Putamen (tissue), 1 donor: ENCODE results near the gene FBXL13.

ENCODE experiments used
- DNase-seq: peaks from one replicate; pipeline ENCODE4 v3.0.0-alpha.2; 2016; ENCODE audit warnings: low spot score

Gene FBXL13

GRCh38 chr7:102896585-102896984 lies 178.0 kb downstream of the FBXL13 start:
- DNase-seq = no peak

- no peak for DNase-seq
Measured at GRCh38 chr7:102895602-102896001, 179.0 kb downstream of the FBXL13 start.

GRCh38 chr7:102892631-102893278 lies 181.8 kb downstream of the FBXL13 start:
- DNase-seq = no peak

GRCh38 chr7:102891693-102892261 lies 182.8 kb downstream of the FBXL13 start:
- DNase-seq = no peak

- no peak for DNase-seq
Measured at GRCh38 chr7:102890971-102891692, 183.5 kb downstream of the FBXL13 start.

GRCh38 chr7:102890292-102890970 lies 184.2 kb downstream of the FBXL13 start:
- DNase-seq = no peak

GRCh38 chr7:102889851-102890250 lies 184.7 kb downstream of the FBXL13 start:
- DNase-seq = no peak

GRCh38 chr7:102888561-102889233 lies 185.9 kb downstream of the FBXL13 start:
- DNase-seq = no peak

GRCh38 chr7:102883098-102883860 lies 191.3 kb downstream of the FBXL13 start:
- DNase-seq = no peak

- DNase-seq = no peak
Measured at GRCh38 chr7:102875700-102876295, 198.8 kb downstream of the FBXL13 start.

- no peak for DNase-seq
Measured at GRCh38 chr7:102874966-102875365, 199.6 kb downstream of the FBXL13 start.

- no peak for DNase-seq
Measured at GRCh38 chr7:102874166-102874829, 200.3 kb downstream of the FBXL13 start.

GRCh38 chr7:102873470-102874165 lies 201.0 kb downstream of the FBXL13 start:
- no peak for DNase-seq

GRCh38 chr7:102872460-102872859 lies 202.1 kb downstream of the FBXL13 start:
- DNase-seq = no peak

- DNase-seq = no peak
Measured at GRCh38 chr7:102869195-102869594, 205.4 kb downstream of the FBXL13 start.

GRCh38 chr7:102866535-102867215 lies 207.9 kb downstream of the FBXL13 start:
- DNase-seq = no peak

- no peak for DNase-seq
Measured at GRCh38 chr7:102864958-102865357, 209.6 kb downstream of the FBXL13 start.

GRCh38 chr7:102860351-102860811 lies 214.2 kb downstream of the FBXL13 start:
- no peak for DNase-seq

GRCh38 chr7:102859799-102860125 lies 214.8 kb downstream of the FBXL13 start:
- no peak for DNase-seq
